Body of pancreas (tissue), 4 donors: ENCODE data around the gene CLSTN2.

Experiments
- CTCF ChIP-seq, 7 experiments: fragments of 450-650 bp in 4 of 7; fragments of 200-600 bp in 3 of 7; sonication (generic) in 3 of 7; IDR thresholded peaks; one replicate each; pipeline ENCODE4 v1.5.1; 2016 to 2019; ENCODE audit warnings: antibody characterized with exemption in 7 of 7
- POLR2A ChIP-seq, 3 donors: fragments of 450-650 bp; IDR thresholded peaks; one replicate each; pipeline ENCODE4 v1.6.1; 2016; ENCODE audit warnings: antibody characterized with exemption in 3 of 3, mild to moderate bottlenecking in 2 of 3

- TF ChIP-seq POLR2A (IDR thresholded peaks at IDR 0.05) (no peak), CTCF (IDR thresholded peaks at IDR 0.05) (no peak)
These were observed 408.5 kb downstream of the CLSTN2 start for GRCh38 chr3:140343211-140344081.
